Sigmoid colon (tissue), 4 donors: Measurements from ENCODE around the gene RBM26.

Experiments used
- POLR2A ChIP-seq, 2 donors: fragments of 450-650 bp; IDR thresholded peaks; one replicate each; pipeline ENCODE4 v1.6.1; 2016; ENCODE audit warnings: antibody characterized with exemption in 2 of 2, mild to moderate bottlenecking in 2 of 2, moderate library complexity in 2 of 2
- POLR2AphosphoS5 ChIP-seq, 4 donors: sonication (generic); formaldehyde crosslinking; IDR thresholded peaks; one replicate each; pipeline ENCODE4 v1.6.1; 2017; ENCODE audit warnings: antibody characterized with exemption in 4 of 4
- TF ChIP-seq, protein P1 (sequence below), 4 experiments: fragments of 450-650 bp in 3 of 4; fragments of 200-600 bp in 1 of 4; IDR thresholded peaks; one replicate each; pipeline ENCODE4 v1.5.1; 2016 to 2019; ENCODE audit warnings: antibody characterized with exemption in 4 of 4, mild to moderate bottlenecking in 3 of 4, moderate library complexity in 2 of 4

DNA sequence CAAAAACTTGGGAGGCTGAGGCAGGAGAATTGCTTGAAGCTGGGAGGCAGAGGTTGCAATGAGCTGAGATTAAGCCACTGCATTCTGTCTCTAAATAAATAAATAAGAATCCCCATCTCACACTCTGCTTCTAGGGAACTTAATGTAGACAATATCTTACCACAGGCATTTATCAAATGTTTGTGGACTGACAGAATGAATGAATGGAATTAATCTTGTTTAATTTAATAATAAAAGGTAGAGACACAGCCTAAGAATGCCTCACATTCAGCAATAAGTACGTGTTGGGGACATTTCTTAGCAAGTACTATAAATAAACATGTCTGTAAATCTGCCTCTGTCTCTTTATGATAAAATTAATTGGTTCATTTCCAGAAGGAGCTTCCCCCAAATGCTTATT, 36.2 kb upstream of the RBM26 start:
- TF ChIP-seq POLR2AphosphoS5 (IDR thresholded peaks at IDR 0.05) (no peak), POLR2A (IDR thresholded peaks at IDR 0.05) (no peak)
- TF ChIP-seq, protein P1, sequence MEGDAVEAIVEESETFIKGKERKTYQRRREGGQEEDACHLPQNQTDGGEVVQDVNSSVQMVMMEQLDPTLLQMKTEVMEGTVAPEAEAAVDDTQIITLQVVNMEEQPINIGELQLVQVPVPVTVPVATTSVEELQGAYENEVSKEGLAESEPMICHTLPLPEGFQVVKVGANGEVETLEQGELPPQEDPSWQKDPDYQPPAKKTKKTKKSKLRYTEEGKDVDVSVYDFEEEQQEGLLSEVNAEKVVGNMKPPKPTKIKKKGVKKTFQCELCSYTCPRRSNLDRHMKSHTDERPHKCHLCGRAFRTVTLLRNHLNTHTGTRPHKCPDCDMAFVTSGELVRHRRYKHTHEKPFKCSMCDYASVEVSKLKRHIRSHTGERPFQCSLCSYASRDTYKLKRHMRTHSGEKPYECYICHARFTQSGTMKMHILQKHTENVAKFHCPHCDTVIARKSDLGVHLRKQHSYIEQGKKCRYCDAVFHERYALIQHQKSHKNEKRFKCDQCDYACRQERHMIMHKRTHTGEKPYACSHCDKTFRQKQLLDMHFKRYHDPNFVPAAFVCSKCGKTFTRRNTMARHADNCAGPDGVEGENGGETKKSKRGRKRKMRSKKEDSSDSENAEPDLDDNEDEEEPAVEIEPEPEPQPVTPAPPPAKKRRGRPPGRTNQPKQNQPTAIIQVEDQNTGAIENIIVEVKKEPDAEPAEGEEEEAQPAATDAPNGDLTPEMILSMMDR (IDR thresholded peaks at IDR 0.05), result no peak
